Ectodermal cell (in vitro differentiated cells): ENCODE results near the gene NRDE2.

Experiments used
- H3K27ac ChIP-seq: 2 replicates; pipeline ENCODE4 v1.7.0; 2013; ENCODE audit warnings: mild to moderate bottlenecking, low read depth, low read length; ENCODE audit not compliant: insufficient read depth, poor library complexity, severe bottlenecking
- H3K27me3 ChIP-seq: 2 replicates; pipeline ENCODE4 v1.7.0; 2013; ENCODE audit warnings: mild to moderate bottlenecking, low read length; ENCODE audit not compliant: insufficient read depth, control insufficient read depth, poor library complexity, severe bottlenecking
- H3K36me3 ChIP-seq: one replicate; pipeline ENCODE4 v1.7.0; 2013; ENCODE audit warnings: low read length; ENCODE audit not compliant: control insufficient read depth, insufficient read depth
- H3K4me1 ChIP-seq: one replicate; pipeline ENCODE4 v1.7.0; 2013; ENCODE audit warnings: low read length; ENCODE audit not compliant: control insufficient read depth, insufficient read depth
- H3K4me3 ChIP-seq: 2 replicates; pipeline ENCODE4 v1.7.0; 2013; ENCODE audit warnings: low read depth, low read length, control low read depth; ENCODE audit not compliant: insufficient read depth
- H3K9me3 ChIP-seq: 2 replicates; pipeline ENCODE4 v1.7.0; 2013; ENCODE audit warnings: mild to moderate bottlenecking, low read length, moderate library complexity; ENCODE audit not compliant: control insufficient read depth
- WGBS, 2 experiments: methylation state at CpG; one replicate each; pipeline ENCODE4 v1.1.7; 2013; ENCODE audit warnings: missing lambda C conversion rate in 2 of 2; 5-methylcytosine and 5-hydroxymethylcytosine counted together

NRDE2 gene

DNA sequence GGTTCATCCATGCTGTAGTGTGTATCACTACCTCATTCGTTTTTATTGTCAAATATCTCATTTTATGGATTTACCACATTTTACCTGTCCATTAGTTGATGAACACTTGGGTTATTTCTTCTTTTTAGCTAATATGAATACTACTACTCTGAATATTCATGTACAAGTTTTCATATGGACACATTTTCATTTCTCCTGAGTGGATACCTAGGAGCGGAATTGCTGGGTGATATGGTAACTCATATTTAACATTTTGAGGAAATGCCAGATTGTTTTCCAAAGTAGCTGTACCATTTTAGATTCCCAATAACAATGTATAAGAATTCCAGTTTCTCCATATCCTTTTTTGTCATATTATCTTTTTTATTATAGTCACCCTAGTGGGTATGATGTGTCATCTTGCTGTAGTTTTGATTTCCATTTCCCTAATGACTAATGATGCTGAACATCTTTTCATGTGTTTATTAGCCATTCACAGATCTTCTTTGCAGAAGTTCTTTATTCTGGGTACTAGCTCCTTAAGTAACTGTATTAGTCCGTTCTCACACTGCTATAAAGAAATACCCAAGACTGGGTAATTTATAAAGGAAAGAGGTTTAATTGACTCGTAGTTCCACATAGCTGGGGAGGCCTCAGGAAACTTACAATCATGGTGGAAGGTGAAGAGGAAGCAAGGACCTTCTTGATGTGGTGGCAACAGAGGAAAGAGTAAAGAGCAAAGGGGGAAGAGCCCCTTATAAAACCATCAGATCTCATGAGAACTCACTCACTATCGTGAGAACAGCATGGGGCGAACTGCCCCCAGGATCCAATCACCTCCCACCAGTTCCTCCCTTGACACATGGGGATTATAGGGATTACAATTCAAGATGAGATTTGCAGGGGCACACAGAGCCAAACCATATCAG lies 11.9 kb downstream of the NRDE2 start:
- WGBS, 2 experiments = 89% methylated on average over 3 to 6 of the region's 6 CpGs

DNA sequence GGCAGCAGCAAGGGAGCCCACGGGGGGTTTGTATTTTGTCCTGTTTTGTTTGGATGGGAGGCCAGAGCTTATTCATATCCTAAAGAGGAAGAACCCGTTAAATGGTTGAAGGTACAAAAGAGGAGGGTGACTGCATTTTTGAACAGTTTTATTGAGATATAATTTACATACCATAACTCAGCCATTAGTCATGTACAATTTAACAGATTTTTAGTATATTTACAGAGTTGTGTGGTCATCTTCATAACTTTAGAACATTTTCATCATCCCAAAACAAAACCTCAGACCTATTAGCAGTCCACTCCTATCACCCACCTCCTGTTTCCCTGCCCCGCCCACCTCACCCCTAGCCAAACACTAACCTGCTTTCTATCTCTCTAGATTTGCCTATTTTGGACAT lies 12.6 kb downstream of the NRDE2 start:
- Histone ChIP-seq H3K4me3 (no peak overlapping the region), H3K36me3 (peaks cover under 1% of the 10 kb centered on the region), H3K27me3 (no peaks in the 10 kb centered on the region), H3K4me1 (no peaks in the 10 kb centered on the region), H3K27ac (no peak overlapping the region), H3K9me3 (no peaks in the 10 kb centered on the region)
- WGBS, 2 experiments = 81 to 83% methylated on average over 3 of the region's 3 CpGs

More for the DNA sequence above, 11.9 kb downstream of the NRDE2 start:
- Histone ChIP-seq H3K4me1 (no peaks in the 10 kb centered on the region), H3K27ac (no peak overlapping the region), H3K4me3 (no peak overlapping the region), H3K9me3 (no peaks in the 10 kb centered on the region), H3K36me3 (no peaks in the 10 kb centered on the region), H3K27me3 (no peaks in the 10 kb centered on the region)

- H3K36me3 ChIP-seq = peaks cover 8% of the 10 kb centered on the region
- no peak overlapping the region for H3K27ac ChIP-seq
- no peaks in the 10 kb centered on the region for H3K9me3 ChIP-seq
- no peak overlapping the region for H3K4me3 ChIP-seq
- 91 to 95% methylated on average over 4 of the region's 4 CpGs for WGBS, 2 experiments
- H3K4me1 ChIP-seq = no peaks in the 10 kb centered on the region
- no peaks in the 10 kb centered on the region for H3K27me3 ChIP-seq
Observed at GRCh38 chr14:90318016-90318415, 13.7 kb downstream of the NRDE2 start.

DNA sequence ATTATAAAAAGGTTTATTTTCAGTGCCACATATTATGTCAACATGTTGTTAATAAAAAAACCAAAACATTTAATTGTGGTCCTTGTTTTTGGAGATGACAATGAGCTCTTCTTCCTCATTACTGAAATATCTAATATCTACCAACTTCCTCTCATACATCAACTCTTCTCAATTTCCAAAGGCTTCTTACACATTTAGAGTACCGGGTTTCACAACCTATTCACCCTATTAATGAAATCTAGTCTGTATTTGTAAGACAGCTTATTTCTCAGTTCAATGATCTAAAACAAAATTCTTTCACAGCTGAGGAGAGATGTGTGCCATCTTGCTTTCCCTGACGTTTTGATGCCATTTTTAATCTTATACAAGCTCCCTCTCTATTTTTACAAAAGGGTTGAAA lies 14.5 kb downstream of the NRDE2 start:
- no peak overlapping the region for H3K27ac ChIP-seq
- H3K4me3 ChIP-seq = no peak overlapping the region
- H3K4me1 ChIP-seq = no peaks in the 10 kb centered on the region
- peaks cover 11% of the 10 kb centered on the region for H3K36me3 ChIP-seq
- 94% methylated on average over 2 of the region's 2 CpGs; no CpG with 5 or more reads in 1 of the 2 experiments for WGBS, 2 experiments
- H3K27me3 ChIP-seq = no peaks in the 10 kb centered on the region
- H3K9me3 ChIP-seq = no peaks in the 10 kb centered on the region

DNA sequence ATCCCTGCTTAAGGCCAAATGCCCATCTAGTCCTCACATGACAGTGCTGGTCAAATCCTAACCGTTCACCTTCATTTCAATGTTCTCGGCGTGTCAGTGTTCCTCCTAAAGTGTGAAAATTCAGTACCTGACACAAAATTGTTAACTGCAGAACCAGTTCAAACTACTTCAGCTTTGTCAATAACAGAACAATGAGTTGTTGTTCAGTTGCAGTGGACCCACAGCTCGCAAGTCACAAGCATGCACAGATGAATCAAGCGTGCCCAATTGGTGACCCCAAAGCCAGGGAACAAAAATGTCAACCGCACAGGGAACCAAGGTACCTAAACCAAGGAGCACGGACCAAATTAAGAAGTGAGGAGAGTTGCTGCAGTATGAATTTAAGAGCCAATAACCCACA lies 23.2 kb downstream of the NRDE2 start:
- no peaks in the 10 kb centered on the region for H3K27me3 ChIP-seq
- WGBS, 2 experiments = 94 to 96% methylated on average over 7 of the region's 7 CpGs
- no peak overlapping the region for H3K4me3 ChIP-seq
- no peaks in the 10 kb centered on the region for H3K9me3 ChIP-seq
- H3K27ac ChIP-seq = no peak overlapping the region
- no peaks in the 10 kb centered on the region for H3K4me1 ChIP-seq
- peaks cover 16% of the 10 kb centered on the region for H3K36me3 ChIP-seq

DNA sequence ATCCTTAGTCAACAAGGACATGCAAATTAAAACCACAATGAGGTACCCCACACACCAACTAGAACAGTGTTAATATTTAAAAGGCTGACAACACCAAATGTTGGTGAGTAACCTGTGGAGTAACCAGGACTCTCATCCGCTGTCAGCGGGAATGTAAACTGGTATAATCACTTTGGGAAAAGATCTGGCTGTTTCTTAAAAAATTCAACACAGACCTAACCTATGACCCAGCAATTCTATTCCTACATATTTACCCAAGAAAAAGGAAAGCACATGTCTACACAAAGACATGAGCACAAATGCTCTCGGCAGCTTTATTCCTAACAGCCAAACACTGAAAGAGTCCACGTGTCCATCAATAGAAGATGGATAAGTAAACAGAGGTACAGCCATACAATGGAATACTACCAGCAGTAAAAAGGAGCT lies 26.6 kb downstream of the NRDE2 start:
- Histone ChIP-seq H3K27ac (no peak overlapping the region), H3K4me1 (no peaks in the 10 kb centered on the region), H3K27me3 (no peaks in the 10 kb centered on the region), H3K9me3 (no peaks in the 10 kb centered on the region), H3K36me3 (peaks cover 4% of the 10 kb centered on the region), H3K4me3 (no peak overlapping the region)
- WGBS, 2 experiments = 93 to 96% methylated on average over 4 of the region's 4 CpGs

DNA sequence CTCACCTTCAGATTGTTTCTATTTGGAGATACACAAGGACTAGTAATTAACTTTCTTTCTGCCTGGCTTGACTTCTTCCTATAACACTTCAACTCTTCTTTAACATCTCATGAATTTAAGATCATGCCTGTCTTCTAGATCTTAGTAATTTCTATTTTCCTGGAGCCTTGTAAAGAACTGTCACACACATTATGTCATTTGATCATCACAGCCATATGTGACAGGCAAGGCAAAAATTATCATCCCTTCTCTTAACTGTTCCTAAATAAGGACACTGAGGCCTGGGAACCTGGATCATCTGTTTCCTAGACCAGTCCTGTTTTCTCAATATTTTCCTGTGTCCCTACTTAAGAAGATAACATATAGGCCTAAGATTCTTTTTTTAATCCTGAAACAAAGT lies 27.2 kb downstream of the NRDE2 start:
- H3K27me3 ChIP-seq = no peaks in the 10 kb centered on the region
- peaks cover 4% of the 10 kb centered on the region for H3K36me3 ChIP-seq
- H3K27ac ChIP-seq = no peak overlapping the region
- no peak overlapping the region for H3K4me3 ChIP-seq
- H3K4me1 ChIP-seq = no peaks in the 10 kb centered on the region
- no peaks in the 10 kb centered on the region for H3K9me3 ChIP-seq

DNA sequence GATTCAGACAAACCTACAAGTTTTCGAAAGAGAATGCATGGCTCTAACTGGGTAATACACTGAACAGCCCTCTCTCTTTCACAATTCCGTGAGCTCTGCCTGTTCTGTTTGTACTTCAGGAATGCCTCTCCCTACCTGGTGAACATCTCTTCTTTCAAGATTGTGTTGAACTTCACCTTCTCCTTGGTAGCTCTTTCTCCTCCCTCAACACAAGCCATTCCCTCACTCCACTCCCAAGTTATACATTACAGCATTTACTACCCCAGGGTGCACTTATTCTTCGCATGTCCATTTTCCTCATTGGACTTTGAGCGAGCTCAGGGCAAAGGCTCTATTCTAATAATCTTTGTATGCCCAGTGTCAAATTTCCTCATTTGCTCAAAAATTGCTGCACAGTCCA lies 28.3 kb downstream of the NRDE2 start:
- Histone ChIP-seq H3K4me1 (no peaks in the 10 kb centered on the region), H3K9me3 (no peaks in the 10 kb centered on the region), H3K36me3 (peaks cover 4% of the 10 kb centered on the region), H3K4me3 (no peak overlapping the region), H3K27me3 (no peaks in the 10 kb centered on the region), H3K27ac (no peak overlapping the region)
- WGBS, 2 experiments = 89 to 90% methylated on average over 4 of the region's 4 CpGs

DNA sequence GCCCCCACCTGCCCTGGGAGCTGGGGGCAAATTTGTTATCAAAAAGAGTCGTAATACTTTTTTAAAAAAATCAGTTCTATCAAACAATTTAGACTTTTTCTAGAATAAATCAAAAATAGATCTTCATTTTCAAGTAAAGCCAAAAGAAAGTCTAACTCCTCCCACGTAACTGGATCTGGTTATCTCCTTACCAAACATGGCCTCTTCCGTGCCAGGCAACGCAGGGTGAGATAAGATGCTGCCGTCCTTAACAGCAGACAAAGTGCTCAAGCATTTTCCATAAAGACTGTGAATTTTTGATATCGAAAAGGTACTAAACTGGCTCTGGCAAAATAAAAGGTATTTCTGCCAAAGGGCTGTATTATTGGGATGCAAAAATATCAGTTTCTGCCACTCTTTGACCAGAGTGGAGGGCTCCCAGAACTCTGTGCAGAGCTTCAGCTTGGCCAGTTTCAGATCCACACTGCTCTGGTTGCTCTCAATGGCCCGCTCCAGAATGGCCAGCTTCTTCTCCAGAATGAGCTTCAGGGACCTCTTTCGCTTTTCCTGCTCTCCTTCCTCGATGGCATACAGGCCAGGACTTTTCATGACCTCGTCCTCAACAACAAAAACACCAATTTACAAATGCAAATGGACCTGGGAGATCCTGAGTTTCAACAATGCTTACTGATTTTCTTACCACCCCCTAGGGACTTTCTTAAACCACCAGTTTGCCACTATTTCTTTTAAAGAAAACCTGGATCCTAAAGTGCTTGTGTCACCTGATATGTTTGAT lies 29.0 kb downstream of the NRDE2 start:
- Histone ChIP-seq H3K4me3 (no peak overlapping the region), H3K36me3 (peaks cover 4% of the 10 kb centered on the region), H3K27ac (no peak overlapping the region)

DNA sequence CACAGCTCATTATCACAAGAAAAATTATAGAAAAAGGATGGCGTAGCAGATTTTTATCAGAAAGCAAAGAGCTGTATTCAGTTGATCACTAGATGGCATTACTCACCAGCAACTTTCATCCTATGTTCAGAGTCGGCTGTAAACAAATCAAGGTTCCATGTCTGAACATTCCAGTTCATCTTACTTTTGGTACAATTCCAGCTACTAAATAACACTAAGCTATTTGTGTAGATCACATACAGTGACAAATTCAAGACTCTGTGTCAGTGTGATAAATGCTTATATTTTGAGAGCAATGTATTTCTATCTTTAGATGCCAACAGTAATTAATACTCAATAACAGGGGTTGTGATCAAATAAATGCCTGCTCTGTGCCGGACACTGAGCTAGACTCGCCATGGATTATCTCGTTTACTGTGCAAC lies 30.1 kb downstream of the NRDE2 start:
- H3K4me3 ChIP-seq = no peak overlapping the region
- peaks cover 4% of the 10 kb centered on the region for H3K36me3 ChIP-seq
- H3K4me1 ChIP-seq = no peaks in the 10 kb centered on the region
- no peaks in the 10 kb centered on the region for H3K9me3 ChIP-seq
- no peaks in the 10 kb centered on the region for H3K27me3 ChIP-seq
- WGBS, 2 experiments = 91 to 94% methylated on average over 5 of the region's 5 CpGs
- H3K27ac ChIP-seq = no peak overlapping the region

More for the DNA sequence above, 29.0 kb downstream of the NRDE2 start:
- WGBS, 2 experiments = 67 to 69% methylated on average over 10 of the region's 10 CpGs
- Histone ChIP-seq H3K4me1 (no peaks in the 10 kb centered on the region), H3K27me3 (no peaks in the 10 kb centered on the region), H3K9me3 (no peaks in the 10 kb centered on the region)
